Liver (tissue), 9 donors: ENCODE results near the gene GPR25. TPM values are rescaled to one million over a fixed set of nuclear protein-coding genes. Genes with fewer than 3 reads are reported as not detected.

Source experiments
- DNase-seq: peaks from one replicate; pipeline ENCODE4 v3.0.0-alpha.2; 2017; ENCODE audit warnings: low spot score
- H3K27ac ChIP-seq, 2 donors: one replicate each; pipeline ENCODE4 v1.7.0; 2013; ENCODE audit warnings: inconsistent platforms in 2 of 2, low read length in 2 of 2, control low read depth in 1 of 2, low read depth in 1 of 2, mild to moderate bottlenecking in 1 of 2
- H3K27me3 ChIP-seq, 4 donors: one replicate each; pipeline versions ENCODE4 v1.6.1 to v1.7.0; 2013; ENCODE audit warnings: low read length in 3 of 4, inconsistent platforms in 1 of 4, mild to moderate bottlenecking in 1 of 4, moderate library complexity in 1 of 4; ENCODE audit not compliant: control insufficient read depth in 4 of 4, insufficient read depth in 4 of 4
- H3K36me3 ChIP-seq, 4 donors: one replicate each; pipeline versions ENCODE4 v1.6.1 to v1.7.0; 2013; ENCODE audit warnings: low read length in 3 of 4, mild to moderate bottlenecking in 3 of 4, low read depth in 1 of 4, moderate library complexity in 1 of 4; ENCODE audit not compliant: control insufficient read depth in 4 of 4, insufficient read depth in 3 of 4
- H3K4me1 ChIP-seq, 4 donors: one replicate each; pipeline versions ENCODE4 v1.6.1 to v1.7.0; 2013; ENCODE audit warnings: low read length in 3 of 4, mild to moderate bottlenecking in 3 of 4, moderate library complexity in 1 of 4; ENCODE audit not compliant: control insufficient read depth in 4 of 4, insufficient read depth in 4 of 4
- H3K4me3 ChIP-seq, 3 donors: one replicate each; pipeline versions ENCODE4 v1.6.1 to v1.7.0; 2013; ENCODE audit warnings: low read length in 3 of 3, control low read depth in 1 of 3, low read depth in 1 of 3, mild to moderate bottlenecking in 1 of 3
- H3K9ac ChIP-seq, 2 donors: one replicate each; pipeline ENCODE4 v1.7.0; 2013; ENCODE audit warnings: low read length in 2 of 2, mild to moderate bottlenecking in 2 of 2, moderate library complexity in 2 of 2, control low read depth in 1 of 2, low read depth in 1 of 2
- H3K9me3 ChIP-seq, 4 donors: one replicate each; pipeline versions ENCODE4 v1.6.1 to v1.7.0; 2013; ENCODE audit warnings: low read length in 3 of 4; ENCODE audit not compliant: control insufficient read depth in 4 of 4
- ATF3 ChIP-seq: IDR thresholded peaks from 2 replicates; pipeline ENCODE4 v1.6.1; 2016; ENCODE audit warnings: antibody characterized with exemption
- CTCF ChIP-seq: fragments of 150-350 bp; IDR thresholded peaks from 2 replicates; pipeline ENCODE4 v1.5.1; 2017; ENCODE audit warnings: improper control_type of control experiment, low read depth, low read length; ENCODE audit not compliant: missing input control
- EGR1 ChIP-seq, 2 donors: IDR thresholded peaks; 2 replicates each; pipeline ENCODE4 v1.6.1; 2016 to 2018; ENCODE audit warnings: antibody characterized with exemption in 2 of 2, low read depth in 2 of 2
- FOXA1 ChIP-seq: IDR thresholded peaks from 2 replicates; pipeline ENCODE4 v1.6.1; 2016; ENCODE audit warnings: antibody characterized with exemption
- FOXA2 ChIP-seq: IDR thresholded peaks from 2 replicates; pipeline ENCODE4 v1.6.1; 2016; ENCODE audit warnings: antibody characterized with exemption
- GABPA ChIP-seq, 2 donors: IDR thresholded peaks in 1 of 2; conservative IDR thresholded peaks in 1 of 2; 2 replicates each; pipeline ENCODE4 v1.6.1; 2016; ENCODE audit warnings: antibody characterized with exemption in 2 of 2, mild to moderate bottlenecking in 1 of 2, moderate library complexity in 1 of 2
- HNF4A ChIP-seq, 2 donors: conservative IDR thresholded peaks; 2 replicates each; pipeline ENCODE4 v1.6.1; 2016; ENCODE audit warnings: antibody characterized with exemption in 2 of 2, mild to moderate bottlenecking in 2 of 2
- HNF4G ChIP-seq: IDR thresholded peaks from 2 replicates; pipeline ENCODE4 v1.6.1; 2016; ENCODE audit warnings: antibody characterized with exemption
- JUND ChIP-seq, 2 donors: IDR thresholded peaks; 2 replicates each; pipeline ENCODE4 v1.6.1; 2016; ENCODE audit warnings: antibody characterized with exemption in 2 of 2
- MAX ChIP-seq: IDR thresholded peaks from 2 replicates; pipeline ENCODE4 v1.6.1; 2016; ENCODE audit warnings: antibody characterized with exemption
- NR2F2 ChIP-seq: IDR thresholded peaks from 2 replicates; pipeline ENCODE4 v1.6.1; 2016; ENCODE audit warnings: antibody characterized with exemption
- RAD21 ChIP-seq, 2 donors: IDR thresholded peaks; 2 replicates each; pipeline ENCODE4 v1.6.1; 2016; ENCODE audit warnings: antibody characterized with exemption in 2 of 2, mild to moderate bottlenecking in 2 of 2
- REST ChIP-seq: IDR thresholded peaks from 2 replicates; pipeline ENCODE4 v1.6.1; 2016; ENCODE audit warnings: antibody characterized with exemption, mild to moderate bottlenecking
- RXRA ChIP-seq, 2 donors: IDR thresholded peaks; 2 replicates each; pipeline ENCODE4 v1.6.1; 2017 to 2018; ENCODE audit warnings: antibody characterized with exemption in 2 of 2, mild to moderate bottlenecking in 1 of 2
- SP1 ChIP-seq: IDR thresholded peaks from 2 replicates; pipeline ENCODE4 v1.6.1; 2018; ENCODE audit warnings: antibody characterized with exemption, mild to moderate bottlenecking
- TAF1 ChIP-seq: conservative IDR thresholded peaks from 2 replicates; pipeline ENCODE4 v1.6.1; 2016; ENCODE audit warnings: antibody characterized with exemption, mild to moderate bottlenecking
- YY1 ChIP-seq: IDR thresholded peaks from 2 replicates; pipeline ENCODE4 v1.6.1; 2016; ENCODE audit warnings: antibody characterized with exemption, mild to moderate bottlenecking
- ZBTB33 ChIP-seq: IDR thresholded peaks from 2 replicates; pipeline ENCODE4 v1.6.1; 2016; ENCODE audit warnings: antibody characterized with exemption
- WGBS: extraction: QIAGEN DNeasy Blood & Tissue Kit; methylation state at CpG from one replicate; pipeline ENCODE4 v1.1.7; 2013; 5-methylcytosine and 5-hydroxymethylcytosine counted together
- polyA plus RNA-seq, 2 donors: library from polyadenylated mRNA; stranded (reverse) in 1 of 2; unstranded in 1 of 2; fragments of 200-250 nt in 1 of 2; fragments of >200 nt in 1 of 2; fragmentation: Nextera tagmentation in 1 of 2; extraction: Ambion mirVana in 1 of 2; gene quantifications; one replicate each; pipeline versions ENCODE4 v1.2.1 to v1.2.3, GENCODE V29; 2013 to 2015
- total RNA-seq, 2 donors: library from RNA; depleted of rRNA; stranded (reverse); fragments of >200 nt; gene quantifications; one replicate each; pipeline ENCODE4 v1.2.3, GENCODE V29; 2014
- donor health status: healthy.
- donor health status: healthy.
- donor health status: healthy.
- donor health status: healthy.
- donor health status: healthy.

GPR25 gene
- total and polyA plus RNA-seq, 4 donors = 0.08 to 0.13 TPM; not detected in 2

- no peak overlapping the region for H3K4me3 ChIP-seq
- no peaks in the 10 kb centered on the region for H3K9me3 ChIP-seq
- H3K27me3 ChIP-seq = no peaks in the 10 kb centered on the region
- H3K4me1 ChIP-seq = peaks cover 3 to 22% (median 21%) of the 10 kb centered on the region in 4 donors
- H3K36me3 ChIP-seq = no peaks in the 10 kb centered on the region
- no peak overlapping the region for H3K27ac ChIP-seq
- no peak overlapping the region for H3K9ac ChIP-seq
- TF ChIP-seq HNF4A (conservative IDR thresholded peaks at IDR 0.05) (no peak), MAX (no peak), SP1 (no peak), CTCF (no peak), FOXA1 (no peak), ZBTB33 (no peak)
- no peak for DNase-seq
These were observed 20.2 kb downstream of the GPR25 start for GRCh38 chr1:200892958-200893357.

DNA sequence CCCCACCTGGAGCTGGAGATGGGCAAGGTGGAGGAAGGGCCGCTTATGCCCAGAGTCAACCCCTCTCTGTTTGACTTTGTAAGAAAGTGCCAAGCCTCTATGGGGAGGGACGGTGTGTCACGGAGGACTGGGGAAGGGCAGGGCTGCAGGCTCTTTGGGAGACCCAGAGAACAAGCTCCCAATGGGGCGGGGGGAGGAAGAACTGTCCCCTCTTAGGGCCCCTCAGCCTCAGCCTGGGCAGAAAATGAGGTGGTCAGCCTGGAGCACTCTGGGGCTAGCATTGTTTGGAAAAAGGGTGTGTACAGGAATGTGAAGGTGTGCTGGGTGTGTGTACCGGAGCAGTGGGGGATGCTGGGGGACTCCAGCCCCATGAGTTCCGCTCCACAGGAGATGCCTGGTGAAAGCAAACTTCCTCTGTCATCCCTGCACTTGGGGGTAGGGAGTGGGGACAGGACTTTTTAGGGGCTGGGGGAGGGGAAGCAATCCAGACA lies 20.7 kb downstream of the GPR25 start:
- H3K36me3 ChIP-seq = no peaks in the 10 kb centered on the region
- 80% methylated on average over 6 of the region's 6 CpGs for WGBS
- H3K4me3 ChIP-seq = no peak overlapping the region
- peaks cover 3 to 20% (median 19%) of the 10 kb centered on the region in 4 donors for H3K4me1 ChIP-seq
- H3K27me3 ChIP-seq = no peaks in the 10 kb centered on the region
- no peak overlapping the region for H3K9ac ChIP-seq
- no peaks in the 10 kb centered on the region for H3K9me3 ChIP-seq
- no peak for DNase-seq
- TF ChIP-seq RXRA (IDR thresholded peaks at IDR 0.05) (no peak), EGR1 (IDR thresholded peaks at IDR 0.05; ENCODE audit: low read depth in 2 of 2) (no peak), RAD21 (IDR thresholded peaks at IDR 0.05) (no peak), HNF4A (conservative IDR thresholded peaks at IDR 0.05) (no peak), SP1 (no peak), JUND (IDR thresholded peaks at IDR 0.05) (no peak), YY1 (no peak), GABPA (IDR thresholded peaks at IDR 0.05 in 1 of 2, conservative IDR thresholded peaks at IDR 0.05 in 1 of 2) (no peak), CTCF (no peak), MAX (no peak), ZBTB33 (no peak), HNF4G (no peak), REST (no peak), TAF1 (no peak), NR2F2 (no peak), FOXA2 (no peak), ATF3 (no peak)
- H3K27ac ChIP-seq = no peak overlapping the region
